Stimulated activated CD8-positive, alpha-beta memory T cell treated with anti-CD3 and anti-CD28 coated beads, Interleukin-2, amount 100 ng/mL, for 1 hour (primary cell): ENCODE results near the gene GPBP1.
A peak's percentile ranks its signal among the peaks of the same experiment; 100 is the strongest.
"Not testable (repeated sequence)": the region's sequence is repeated elsewhere in the genome, so short reads cannot be mapped to it uniquely, and the experiment has no call there.

ENCODE experiments used
- DNase-seq, 2 donors: peaks; one replicate each; pipeline ENCODE4 v3.0.0-alpha.2; 2020; ENCODE audit warnings: low read depth in 2 of 2

GPBP1 gene

GRCh38 chr5:57277085-57277484, 103.2 kb downstream of the GPBP1 start:
- no peak for DNase-seq

- DNase-seq: no peak
These were observed 107.0 kb downstream of the GPBP1 start for GRCh38 chr5:57280853-57281252.

GRCh38 chr5:57285084-57285483, 111.2 kb downstream of the GPBP1 start:
- DNase-seq: not testable (repeated sequence)

- DNase-seq: no peak
These were observed 118.0 kb downstream of the GPBP1 start for GRCh38 chr5:57291894-57292293.

GRCh38 chr5:57292336-57292735, 118.5 kb downstream of the GPBP1 start:
- no peak for DNase-seq

DNA sequence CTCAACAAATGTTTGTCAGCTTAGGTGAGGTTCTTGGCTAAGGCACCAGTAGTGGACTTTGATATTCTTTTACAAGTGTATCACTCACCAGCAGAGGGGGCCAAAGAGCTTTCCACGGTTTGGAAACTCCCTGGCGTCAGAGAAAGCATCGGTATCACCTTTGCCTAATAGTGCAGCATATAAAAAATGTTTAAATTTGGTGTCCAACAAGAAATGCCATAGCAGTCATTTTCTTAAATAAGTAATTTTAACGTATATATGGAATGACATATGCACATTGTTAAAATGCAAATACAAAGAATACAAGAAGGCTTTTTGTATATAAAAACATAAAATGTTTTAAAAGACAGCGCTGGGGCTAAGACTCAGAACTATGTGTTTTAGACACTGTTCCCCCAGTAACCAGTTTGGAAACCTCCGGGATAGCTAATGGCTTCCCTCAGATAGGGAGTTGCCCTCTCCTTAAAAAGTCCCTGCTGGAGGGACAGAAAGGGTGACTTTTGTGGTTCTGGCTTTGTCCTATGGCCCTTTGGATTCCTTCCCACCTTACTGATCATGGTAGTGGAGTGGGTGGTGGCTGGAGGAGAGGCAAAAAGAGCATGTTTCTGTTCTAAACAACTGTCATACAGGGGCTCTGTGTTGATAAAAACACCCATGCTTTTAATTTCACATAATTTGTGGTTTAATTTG, 124.6 kb downstream of the GPBP1 start:
- DNase-seq: peak; percentile 56 to 71

DNA sequence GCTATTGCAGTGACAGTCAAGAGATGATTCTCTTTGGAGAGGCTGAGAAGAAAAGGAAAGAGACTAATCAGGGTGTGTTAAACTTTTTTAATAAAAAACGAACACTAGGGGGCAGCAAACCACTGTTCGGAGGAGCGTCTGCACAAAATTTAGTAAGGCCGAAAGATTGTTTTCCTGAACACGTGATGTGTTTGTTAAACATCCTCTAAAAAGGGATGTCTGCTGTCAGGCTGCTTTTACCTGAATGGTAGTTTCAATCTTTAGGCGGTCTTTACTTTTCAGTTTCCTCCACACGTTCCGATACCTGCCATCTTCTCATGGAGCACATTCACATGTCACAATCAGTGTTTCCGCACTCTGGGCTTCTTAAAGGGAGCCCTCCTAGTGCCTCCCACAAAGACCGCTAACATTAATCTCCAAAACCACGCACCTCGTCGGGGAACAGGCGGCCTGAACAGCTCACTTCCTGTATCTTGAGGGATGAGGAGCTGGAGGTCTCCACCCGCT, 125.2 kb downstream of the GPBP1 start:
- DNase-seq: no peak

DNA sequence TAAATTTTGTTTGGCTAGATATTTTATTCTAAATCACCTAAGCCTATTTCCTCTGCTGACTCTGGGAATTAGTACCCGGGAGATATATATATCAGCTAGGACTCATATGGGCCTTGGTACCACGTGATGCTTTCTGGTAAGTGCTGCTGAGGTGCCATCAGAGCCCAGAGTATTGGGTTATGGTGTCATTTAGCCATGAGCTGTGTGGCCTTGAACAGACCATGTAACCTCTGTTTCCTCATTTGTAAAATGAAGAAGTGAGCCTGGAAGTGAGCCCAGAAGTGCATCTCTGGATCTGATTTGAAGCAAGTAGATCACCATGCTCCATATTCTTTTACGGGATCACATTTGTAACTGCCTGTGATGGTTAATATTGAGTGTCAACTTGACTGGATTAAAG, 126.1 kb downstream of the GPBP1 start:
- DNase-seq: no peak

GRCh38 chr5:57302164-57302563, 128.3 kb downstream of the GPBP1 start:
- DNase-seq: no peak

DNA sequence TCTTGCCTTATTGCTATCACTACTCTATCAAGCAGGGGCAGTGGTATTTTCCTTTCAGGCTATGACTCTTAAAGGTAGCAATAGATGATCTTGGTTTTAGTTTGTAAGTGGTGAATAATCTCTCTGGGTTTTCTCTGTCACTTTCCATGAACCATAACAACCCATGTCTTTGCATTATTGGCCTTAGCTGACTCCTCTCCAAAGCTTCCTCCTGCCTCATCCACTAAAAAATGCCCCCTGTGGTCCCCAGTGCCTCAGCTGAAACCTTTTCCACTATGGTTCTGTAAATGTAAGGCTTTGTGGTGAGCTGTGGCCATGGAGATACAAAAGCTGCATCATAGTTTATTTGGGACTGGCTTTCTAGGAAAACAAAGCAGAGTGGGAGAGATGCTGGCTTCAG, 128.8 kb downstream of the GPBP1 start:
- no peak for DNase-seq

GRCh38 chr5:57303985-57304384, 130.1 kb downstream of the GPBP1 start:
- DNase-seq: no peak

DNA sequence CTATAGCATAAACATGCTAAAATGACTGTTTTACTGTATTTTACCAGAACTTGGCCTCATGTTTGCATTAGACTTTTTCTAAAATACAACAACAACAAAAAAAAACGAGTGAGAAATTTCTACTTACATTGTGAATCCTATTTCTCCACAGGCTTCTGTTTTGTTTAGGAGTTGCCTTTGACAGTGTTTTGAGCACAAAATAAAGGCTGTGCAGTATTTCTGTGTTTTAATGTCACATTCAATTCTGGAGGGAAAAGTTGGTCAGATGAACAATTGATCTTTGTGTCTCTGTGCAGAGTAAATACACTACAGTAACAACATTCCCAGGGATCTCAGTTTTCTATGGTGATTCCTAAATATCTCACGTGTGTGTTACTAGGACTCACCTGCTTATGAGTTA, 131.1 kb downstream of the GPBP1 start:
- no peak for DNase-seq

GRCh38 chr5:57306359-57306758, 132.5 kb downstream of the GPBP1 start:
- no peak for DNase-seq

GRCh38 chr5:57307516-57307915, 133.7 kb downstream of the GPBP1 start:
- DNase-seq: no peak

- not testable (repeated sequence) for DNase-seq
These were observed 135.2 kb downstream of the GPBP1 start for GRCh38 chr5:57309022-57309421.

GRCh38 chr5:57311251-57311650, 137.4 kb downstream of the GPBP1 start:
- DNase-seq: no peak

DNA sequence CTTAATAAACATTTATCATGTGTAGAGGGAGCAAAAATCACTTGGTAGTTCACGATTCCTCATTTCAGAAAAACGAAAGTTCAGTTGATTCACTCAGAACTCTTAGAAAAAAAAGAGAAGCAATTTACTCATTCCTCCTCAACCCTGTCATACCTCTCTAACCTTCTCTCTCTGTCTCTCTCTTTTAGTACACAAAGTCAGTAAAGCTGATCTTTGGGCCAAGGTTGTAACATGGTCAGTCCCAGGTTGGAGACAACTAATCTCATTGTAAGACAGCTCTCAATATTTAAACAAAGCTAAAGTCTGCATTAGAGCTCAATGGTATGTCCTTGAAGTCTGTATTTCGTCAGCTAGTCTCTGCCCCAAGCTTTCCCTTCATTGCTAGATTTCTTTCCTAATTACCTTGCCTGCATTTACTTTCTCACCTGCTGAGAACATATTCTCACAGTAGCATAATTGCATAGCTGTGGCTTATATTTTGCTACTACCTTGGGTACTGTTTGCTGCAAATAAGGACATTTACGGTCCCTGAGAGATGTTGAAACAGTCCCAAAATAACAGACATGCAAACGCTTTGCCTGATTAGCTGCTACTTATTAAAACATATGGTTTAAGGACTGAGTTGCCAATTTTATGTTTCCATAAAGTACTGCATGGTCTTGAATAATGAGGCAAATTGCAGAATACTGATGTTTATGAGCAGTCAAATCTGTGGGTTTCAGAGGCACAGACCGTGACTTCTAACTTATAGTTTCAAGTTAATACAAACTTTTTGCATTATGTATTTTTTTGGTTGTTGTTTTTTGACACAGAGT, 138.3 kb downstream of the GPBP1 start:
- DNase-seq: no peak

DNA sequence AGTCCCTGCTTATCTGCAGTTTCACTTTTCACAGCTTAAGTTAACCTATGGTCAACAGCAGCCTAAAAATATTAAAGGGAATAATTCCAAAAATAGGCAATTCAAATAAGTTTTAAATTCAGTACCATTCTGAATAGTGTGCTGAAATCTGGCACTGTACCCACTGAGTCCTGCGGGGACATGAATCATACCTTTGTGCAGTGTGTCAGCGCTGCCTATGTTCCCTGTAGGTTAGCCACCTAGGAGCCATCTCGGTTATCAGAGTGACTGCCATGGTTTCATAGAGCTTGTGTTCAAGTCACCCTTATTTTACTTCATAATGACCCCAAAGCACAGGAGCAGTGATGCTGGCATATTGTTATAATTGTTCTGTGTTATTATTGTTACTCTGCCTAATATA, 139.9 kb downstream of the GPBP1 start:
- DNase-seq: no peak
